GM23338 (cell line): ENCODE results near the gene COL20A1. TPM values are rescaled to one million over a fixed set of nuclear protein-coding genes. Genes with fewer than 3 reads are reported as not detected.
A peak's percentile ranks its signal among the peaks of the same experiment; 100 is the strongest.

Source experiments
- ATAC-seq: fragments of 200-7000 bp; cut with Tn5 transposase; 3 replicates; pipeline ENCODE4 v1.9.1; 2020
- DNase-seq: peaks from one replicate; pipeline ENCODE4 v3.0.0-alpha.2; 2015; ENCODE audit warnings: low spot score
- H2AFZ ChIP-seq: fragments of 200-600 bp; sonication (generic); 2 replicates; pipeline ENCODE4 v1.8.0; 2016; ENCODE audit warnings: antibody characterized with exemption, mild to moderate bottlenecking, moderate library complexity
- H3F3A ChIP-seq: fragments of 200-600 bp; sonication (generic); replicated peaks from 2 replicates; pipeline ENCODE4 v1.8.0; 2017; ENCODE audit warnings: antibody characterized with exemption, mixed run types, low read depth
- H3K27ac ChIP-seq: fragments of 200-600 bp; sonication (generic); 2 replicates; pipeline ENCODE4 v1.6.1; 2016; ENCODE audit warnings: low read depth
- H3K27me3 ChIP-seq: fragments of 200-600 bp; sonication (generic); 2 replicates; pipeline ENCODE4 v1.8.0; 2016; ENCODE audit warnings: mild to moderate bottlenecking, mixed run types, moderate library complexity; ENCODE audit not compliant: insufficient read depth
- H3K36me3 ChIP-seq: fragments of 200-600 bp; sonication (generic); 2 replicates; pipeline ENCODE4 v1.8.0; 2016; ENCODE audit warnings: mild to moderate bottlenecking; ENCODE audit not compliant: insufficient read depth
- H3K4me1 ChIP-seq: fragments of 200-600 bp; sonication (generic); 2 replicates; pipeline ENCODE4 v1.8.0; 2016; ENCODE audit warnings: mild to moderate bottlenecking, moderate library complexity; ENCODE audit not compliant: insufficient read depth
- H3K4me2 ChIP-seq: fragments of 200-600 bp; sonication (generic); 2 replicates; pipeline ENCODE4 v1.7.1; 2017; ENCODE audit warnings: mixed run types
- H3K4me3 ChIP-seq: fragments of 200-600 bp; sonication (generic); 2 replicates; pipeline ENCODE4 v1.6.1; 2016; ENCODE audit warnings: mixed run types
- H3K79me2 ChIP-seq: fragments of 200-600 bp; sonication (generic); replicated peaks from 2 replicates; pipeline ENCODE4 v1.8.0; 2017; ENCODE audit warnings: mild to moderate bottlenecking; ENCODE audit not compliant: insufficient read depth
- H3K9me2 ChIP-seq: fragments of 200-600 bp; sonication (generic); 2 replicates; pipeline ENCODE4 v1.8.0; 2017; ENCODE audit not compliant: insufficient read depth
- H4K20me1 ChIP-seq: fragments of 200-600 bp; sonication (generic); replicated peaks from 2 replicates; pipeline ENCODE4 v1.8.0; 2017; ENCODE audit warnings: mild to moderate bottlenecking; ENCODE audit not compliant: insufficient read depth
- H3K27ac Mint-ChIP-seq: 2 replicates; pipeline ENCODE4 v1.8.0; 2020; ENCODE audit warnings: inconsistent platforms, mild to moderate bottlenecking, moderate library complexity, mixed read lengths
- H3K27me3 Mint-ChIP-seq: 3 replicates; pipeline ENCODE4 v1.8.0; 2022; ENCODE audit warnings: low read depth, mild to moderate bottlenecking, moderate library complexity, mixed read lengths, inconsistent platforms; ENCODE audit not compliant: insufficient read depth, poor library complexity
- H3K36me3 Mint-ChIP-seq: 3 replicates; pipeline ENCODE4 v1.8.0; 2021; ENCODE audit warnings: low read depth, mild to moderate bottlenecking, inconsistent platforms, moderate library complexity, mixed read lengths
- H3K4me1 Mint-ChIP-seq: 3 replicates; pipeline ENCODE4 v1.8.0; 2020; ENCODE audit warnings: mild to moderate bottlenecking, inconsistent platforms, mixed read lengths
- H3K4me3 Mint-ChIP-seq: 3 replicates; pipeline ENCODE4 v1.8.0; 2021; ENCODE audit warnings: moderate library complexity, mild to moderate bottlenecking, inconsistent platforms, mixed read lengths
- H3K9me3 Mint-ChIP-seq: 3 replicates; pipeline ENCODE4 v1.8.0; 2020; ENCODE audit warnings: moderate library complexity, mild to moderate bottlenecking, inconsistent platforms, mixed read lengths
- CREB1 ChIP-seq: fragments of 250-450 bp; sonication (Bioruptor Pico); IDR thresholded peaks from 2 replicates; pipeline ENCODE4 v1.5.0; 2020; ENCODE audit warnings: low read depth, mild to moderate bottlenecking, moderate library complexity
- ETS1 ChIP-seq: IDR thresholded peaks from 2 replicates; pipeline ENCODE4 v1.6.1; 2016; ENCODE audit warnings: antibody characterized with exemption
- EZH2 ChIP-seq: fragments of 200-600 bp; sonication (generic); IDR thresholded peaks from one replicate; pipeline ENCODE4 v1.8.0; 2017; ENCODE audit warnings: antibody characterized with exemption, mild to moderate bottlenecking, low read depth; ENCODE audit not compliant: unreplicated experiment
- EZH2phosphoT487 ChIP-seq: fragments of 200-600 bp; sonication (generic); IDR thresholded peaks from one replicate; pipeline ENCODE4 v1.8.1; 2018; ENCODE audit warnings: antibody characterized with exemption; ENCODE audit not compliant: unreplicated experiment
- POLR2AphosphoS5 ChIP-seq: IDR thresholded peaks from 2 replicates; pipeline ENCODE4 v1.6.1; 2016; ENCODE audit warnings: antibody characterized with exemption, low read depth
- STAT1 ChIP-seq: IDR thresholded peaks from one replicate; pipeline ENCODE4 v1.6.1; 2016; ENCODE audit warnings: antibody characterized with exemption; ENCODE audit not compliant: unreplicated experiment
- polyA plus RNA-seq: library from polyadenylated mRNA; unstranded; fragments of >200 nt; fragmentation: Nextera tagmentation; extraction: Ambion mirVana; gene quantifications from 2 replicates; pipeline ENCODE4 v1.2.1, GENCODE V29; 2016
- total RNA-seq: library from RNA; depleted of rRNA; stranded (reverse); fragments of >200 nt; shearing (Covaris generic); gene quantifications from 2 replicates; pipeline ENCODE4 v1.2.3, GENCODE V29; 2014
- TF ChIP-seq, protein P1 (sequence below): IDR thresholded peaks from one replicate; pipeline ENCODE4 v1.6.1; 2018; ENCODE audit warnings: antibody characterized with exemption; ENCODE audit not compliant: unreplicated experiment
- TF ChIP-seq, protein P2 (sequence below): fragments of 250-450 bp; sonication (Bioruptor Pico); IDR thresholded peaks from 2 replicates; pipeline ENCODE4 v1.5.0; 2020; ENCODE audit warnings: mild to moderate bottlenecking, moderate library complexity

The COL20A1 gene
- total and polyA plus RNA-seq, 2 experiments from 2014 or later = 0.28 to 0.79 TPM

GRCh38 chr20:63325554-63326313, 32.7 kb downstream of the COL20A1 start (continued):
- TF ChIP-seq STAT1 = no peak
- no peak for TF ChIP-seq EZH2
- TF ChIP-seq CREB1 (CRISPR knock-in tag) = no peak
- no peak for TF ChIP-seq EZH2phosphoT487
- TF ChIP-seq ETS1 = no peak
- no peak for TF ChIP-seq POLR2AphosphoS5
- TF ChIP-seq, protein P1, sequence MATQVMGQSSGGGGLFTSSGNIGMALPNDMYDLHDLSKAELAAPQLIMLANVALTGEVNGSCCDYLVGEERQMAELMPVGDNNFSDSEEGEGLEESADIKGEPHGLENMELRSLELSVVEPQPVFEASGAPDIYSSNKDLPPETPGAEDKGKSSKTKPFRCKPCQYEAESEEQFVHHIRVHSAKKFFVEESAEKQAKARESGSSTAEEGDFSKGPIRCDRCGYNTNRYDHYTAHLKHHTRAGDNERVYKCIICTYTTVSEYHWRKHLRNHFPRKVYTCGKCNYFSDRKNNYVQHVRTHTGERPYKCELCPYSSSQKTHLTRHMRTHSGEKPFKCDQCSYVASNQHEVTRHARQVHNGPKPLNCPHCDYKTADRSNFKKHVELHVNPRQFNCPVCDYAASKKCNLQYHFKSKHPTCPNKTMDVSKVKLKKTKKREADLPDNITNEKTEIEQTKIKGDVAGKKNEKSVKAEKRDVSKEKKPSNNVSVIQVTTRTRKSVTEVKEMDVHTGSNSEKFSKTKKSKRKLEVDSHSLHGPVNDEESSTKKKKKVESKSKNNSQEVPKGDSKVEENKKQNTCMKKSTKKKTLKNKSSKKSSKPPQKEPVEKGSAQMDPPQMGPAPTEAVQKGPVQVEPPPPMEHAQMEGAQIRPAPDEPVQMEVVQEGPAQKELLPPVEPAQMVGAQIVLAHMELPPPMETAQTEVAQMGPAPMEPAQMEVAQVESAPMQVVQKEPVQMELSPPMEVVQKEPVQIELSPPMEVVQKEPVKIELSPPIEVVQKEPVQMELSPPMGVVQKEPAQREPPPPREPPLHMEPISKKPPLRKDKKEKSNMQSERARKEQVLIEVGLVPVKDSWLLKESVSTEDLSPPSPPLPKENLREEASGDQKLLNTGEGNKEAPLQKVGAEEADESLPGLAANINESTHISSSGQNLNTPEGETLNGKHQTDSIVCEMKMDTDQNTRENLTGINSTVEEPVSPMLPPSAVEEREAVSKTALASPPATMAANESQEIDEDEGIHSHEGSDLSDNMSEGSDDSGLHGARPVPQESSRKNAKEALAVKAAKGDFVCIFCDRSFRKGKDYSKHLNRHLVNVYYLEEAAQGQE = no peak

GRCh38 chr20:63326314-63327230, 33.6 kb downstream of the COL20A1 start:
- H3K4me3 Mint-ChIP-seq = no peak overlapping the region
- peaks cover 2% of the 10 kb centered on the region for H3K9me3 Mint-ChIP-seq
- no peak overlapping the region for H3K4me3 ChIP-seq
- H2AFZ ChIP-seq = no peak overlapping the region
- TF ChIP-seq ETS1 = 0 out of 2 replicates have a peak, but pooled peaks have one; percentile 34
- TF ChIP-seq, protein P2, sequence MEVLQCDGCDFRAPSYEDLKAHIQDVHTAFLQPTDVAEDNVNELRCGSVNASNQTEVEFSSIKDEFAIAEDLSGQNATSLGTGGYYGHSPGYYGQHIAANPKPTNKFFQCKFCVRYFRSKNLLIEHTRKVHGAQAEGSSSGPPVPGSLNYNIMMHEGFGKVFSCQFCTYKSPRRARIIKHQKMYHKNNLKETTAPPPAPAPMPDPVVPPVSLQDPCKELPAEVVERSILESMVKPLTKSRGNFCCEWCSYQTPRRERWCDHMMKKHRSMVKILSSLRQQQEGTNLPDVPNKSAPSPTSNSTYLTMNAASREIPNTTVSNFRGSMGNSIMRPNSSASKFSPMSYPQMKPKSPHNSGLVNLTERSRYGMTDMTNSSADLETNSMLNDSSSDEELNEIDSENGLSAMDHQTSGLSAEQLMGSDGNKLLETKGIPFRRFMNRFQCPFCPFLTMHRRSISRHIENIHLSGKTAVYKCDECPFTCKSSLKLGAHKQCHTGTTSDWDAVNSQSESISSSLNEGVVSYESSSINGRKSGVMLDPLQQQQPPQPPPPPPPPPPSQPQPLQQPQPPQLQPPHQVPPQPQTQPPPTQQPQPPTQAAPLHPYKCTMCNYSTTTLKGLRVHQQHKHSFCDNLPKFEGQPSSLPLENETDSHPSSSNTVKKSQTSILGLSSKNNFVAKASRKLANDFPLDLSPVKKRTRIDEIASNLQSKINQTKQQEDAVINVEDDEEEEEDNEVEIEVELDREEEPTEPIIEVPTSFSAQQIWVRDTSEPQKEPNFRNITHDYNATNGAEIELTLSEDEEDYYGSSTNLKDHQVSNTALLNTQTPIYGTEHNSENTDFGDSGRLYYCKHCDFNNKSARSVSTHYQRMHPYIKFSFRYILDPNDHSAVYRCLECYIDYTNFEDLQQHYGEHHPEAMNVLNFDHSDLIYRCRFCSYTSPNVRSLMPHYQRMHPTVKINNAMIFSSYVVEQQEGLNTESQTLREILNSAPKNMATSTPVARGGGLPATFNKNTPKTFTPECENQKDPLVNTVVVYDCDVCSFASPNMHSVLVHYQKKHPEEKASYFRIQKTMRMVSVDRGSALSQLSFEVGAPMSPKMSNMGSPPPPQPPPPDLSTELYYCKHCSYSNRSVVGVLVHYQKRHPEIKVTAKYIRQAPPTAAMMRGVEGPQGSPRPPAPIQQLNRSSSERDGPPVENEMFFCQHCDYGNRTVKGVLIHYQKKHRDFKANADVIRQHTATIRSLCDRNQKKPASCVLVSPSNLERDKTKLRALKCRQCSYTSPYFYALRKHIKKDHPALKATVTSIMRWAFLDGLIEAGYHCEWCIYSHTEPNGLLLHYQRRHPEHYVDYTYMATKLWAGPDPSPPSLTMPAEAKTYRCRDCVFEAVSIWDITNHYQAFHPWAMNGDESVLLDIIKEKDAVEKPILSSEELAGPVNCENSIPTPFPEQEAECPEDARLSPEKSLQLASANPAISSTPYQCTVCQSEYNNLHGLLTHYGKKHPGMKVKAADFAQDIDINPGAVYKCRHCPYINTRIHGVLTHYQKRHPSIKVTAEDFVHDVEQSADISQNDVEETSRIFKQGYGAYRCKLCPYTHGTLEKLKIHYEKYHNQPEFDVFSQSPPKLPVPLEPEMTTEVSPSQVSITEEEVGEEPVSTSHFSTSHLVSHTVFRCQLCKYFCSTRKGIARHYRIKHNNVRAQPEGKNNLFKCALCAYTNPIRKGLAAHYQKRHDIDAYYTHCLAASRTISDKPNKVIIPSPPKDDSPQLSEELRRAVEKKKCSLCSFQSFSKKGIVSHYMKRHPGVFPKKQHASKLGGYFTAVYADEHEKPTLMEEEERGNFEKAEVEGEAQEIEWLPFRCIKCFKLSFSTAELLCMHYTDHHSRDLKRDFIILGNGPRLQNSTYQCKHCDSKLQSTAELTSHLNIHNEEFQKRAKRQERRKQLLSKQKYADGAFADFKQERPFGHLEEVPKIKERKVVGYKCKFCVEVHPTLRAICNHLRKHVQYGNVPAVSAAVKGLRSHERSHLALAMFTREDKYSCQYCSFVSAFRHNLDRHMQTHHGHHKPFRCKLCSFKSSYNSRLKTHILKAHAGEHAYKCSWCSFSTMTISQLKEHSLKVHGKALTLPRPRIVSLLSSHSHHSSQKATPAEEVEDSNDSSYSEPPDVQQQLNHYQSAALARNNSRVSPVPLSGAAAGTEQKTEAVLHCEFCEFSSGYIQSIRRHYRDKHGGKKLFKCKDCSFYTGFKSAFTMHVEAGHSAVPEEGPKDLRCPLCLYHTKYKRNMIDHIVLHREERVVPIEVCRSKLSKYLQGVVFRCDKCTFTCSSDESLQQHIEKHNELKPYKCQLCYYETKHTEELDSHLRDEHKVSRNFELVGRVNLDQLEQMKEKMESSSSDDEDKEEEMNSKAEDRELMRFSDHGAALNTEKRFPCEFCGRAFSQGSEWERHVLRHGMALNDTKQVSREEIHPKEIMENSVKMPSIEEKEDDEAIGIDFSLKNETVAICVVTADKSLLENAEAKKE = no peak
- H3K27ac Mint-ChIP-seq = no peak overlapping the region
- no peaks in the 10 kb centered on the region for H3K27me3 ChIP-seq
- no peaks in the 10 kb centered on the region for H3K36me3 ChIP-seq
- H3F3A ChIP-seq = no peaks in the 10 kb centered on the region
- peaks cover 8% of the 10 kb centered on the region for H3K4me1 Mint-ChIP-seq
- no peak overlapping the region for H3K4me2 ChIP-seq
- DNase-seq (no peak), ATAC-seq (no peak)
- H3K9me2 ChIP-seq = no peaks in the 10 kb centered on the region
- H3K4me1 ChIP-seq = no peaks in the 10 kb centered on the region; the same call in 1 of the 2 replicates
- H4K20me1 ChIP-seq = no peaks in the 10 kb centered on the region
- H3K36me3 Mint-ChIP-seq = peaks cover 2% of the 10 kb centered on the region
- H3K27ac ChIP-seq = no peak overlapping the region
- peaks cover 10% of the 10 kb centered on the region for H3K27me3 Mint-ChIP-seq
- H3K79me2 ChIP-seq = no peaks in the 10 kb centered on the region
